Measurements from ENCODE around the gene TIE1.

- TF ChIP-seq CTCF (conservative IDR thresholded peaks at IDR 0.05) (no peak), ZFX (IDR thresholded peaks at IDR 0.05) (no peak)
These were observed 50.2 kb downstream of the TIE1 start for GRCh38 chr1:43350976-43351375.

Data from C4-2B (cell line).